Measurements from ENCODE around the gene ERBB2.
"Not testable (repeated sequence)": the region's sequence is repeated elsewhere in the genome, so short reads cannot be mapped to it uniquely, and the experiment has no call there.

Gene ERBB2

DNA sequence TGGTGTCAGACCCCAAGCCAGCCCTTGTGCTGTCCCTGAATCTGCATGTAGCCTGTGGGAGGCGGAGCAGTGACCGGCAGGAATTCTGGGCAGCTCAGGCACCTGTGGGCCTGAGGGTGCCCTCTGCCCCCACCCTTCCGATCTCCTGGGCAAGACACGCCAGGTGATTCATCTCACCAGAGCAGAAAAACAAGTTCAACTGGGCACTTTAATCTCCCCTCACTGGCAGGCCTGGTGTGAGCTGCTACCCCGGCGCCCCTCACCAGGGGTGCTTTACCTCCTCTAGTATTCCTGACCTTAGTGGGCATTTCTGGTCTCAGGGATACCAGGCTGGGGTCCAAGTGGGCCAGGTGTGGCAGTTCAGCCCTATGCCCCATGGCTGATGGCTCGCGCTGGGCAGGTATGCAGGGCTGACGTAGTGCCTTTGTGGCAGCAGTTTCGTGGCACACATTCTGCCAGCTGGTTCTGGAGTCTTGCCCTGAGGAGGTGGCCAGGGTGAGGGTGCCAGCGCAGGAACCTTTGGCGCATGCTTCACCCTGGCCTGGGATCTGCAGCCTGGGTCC, 6.0 kb downstream of the ERBB2 start:
- DNase-seq, result no peak

- DNase-seq, result no peak
These were observed 6.5 kb downstream of the ERBB2 start for GRCh38 chr17:39706383-39706782.

GRCh38 chr17:39706921-39707337, 7.1 kb downstream of the ERBB2 start:
- no peak for DNase-seq

GRCh38 chr17:39709319-39709997, 9.6 kb downstream of the ERBB2 start:
- no peak for DNase-seq

DNA sequence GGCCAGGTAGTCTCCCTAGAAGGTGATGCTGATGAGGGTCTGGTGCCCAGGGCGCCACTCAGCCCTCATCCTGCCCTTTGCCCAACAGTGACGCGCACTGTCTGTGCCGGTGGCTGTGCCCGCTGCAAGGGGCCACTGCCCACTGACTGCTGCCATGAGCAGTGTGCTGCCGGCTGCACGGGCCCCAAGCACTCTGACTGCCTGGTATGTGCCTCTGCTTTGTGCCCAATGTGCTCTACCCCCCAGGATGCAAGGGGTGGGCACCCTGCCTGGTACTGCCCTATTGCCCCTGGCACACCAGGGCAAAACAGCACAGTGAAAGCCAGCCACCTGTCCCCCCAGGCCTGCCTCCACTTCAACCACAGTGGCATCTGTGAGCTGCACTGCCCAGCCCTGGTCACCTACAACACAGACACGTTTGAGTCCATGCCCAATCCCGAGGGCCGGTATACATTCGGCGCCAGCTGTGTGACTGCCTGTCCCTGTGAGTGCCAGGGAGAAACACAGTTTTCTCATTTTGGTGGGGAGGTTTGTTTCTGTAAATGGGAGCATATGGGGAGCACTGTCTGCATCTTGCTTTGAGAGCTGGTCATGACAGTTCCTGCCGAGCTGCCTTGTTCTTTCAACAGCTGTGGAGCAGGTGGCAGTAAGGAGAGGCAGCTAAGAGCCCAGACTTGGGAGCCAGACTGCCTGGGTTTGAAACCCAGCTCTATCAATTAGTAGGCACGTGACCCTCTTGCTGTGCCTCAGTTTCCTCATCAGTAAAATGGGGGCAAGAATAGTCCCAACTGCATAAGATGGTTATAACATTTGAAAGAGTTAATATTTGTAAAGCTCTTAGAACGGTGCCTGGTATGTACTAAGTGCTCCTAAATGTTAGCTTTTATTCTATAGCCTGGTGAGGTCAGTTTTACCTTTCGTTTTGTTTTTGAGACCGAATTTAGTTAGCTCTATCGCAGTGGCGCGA, 10.4 kb downstream of the ERBB2 start:
- DNase-seq, result no peak

- not testable (repeated sequence) for DNase-seq
These were observed 11.2 kb downstream of the ERBB2 start for GRCh38 chr17:39711071-39711470.

- DNase-seq, result no peak
These were observed 12.0 kb downstream of the ERBB2 start for GRCh38 chr17:39711851-39712250.

DNA sequence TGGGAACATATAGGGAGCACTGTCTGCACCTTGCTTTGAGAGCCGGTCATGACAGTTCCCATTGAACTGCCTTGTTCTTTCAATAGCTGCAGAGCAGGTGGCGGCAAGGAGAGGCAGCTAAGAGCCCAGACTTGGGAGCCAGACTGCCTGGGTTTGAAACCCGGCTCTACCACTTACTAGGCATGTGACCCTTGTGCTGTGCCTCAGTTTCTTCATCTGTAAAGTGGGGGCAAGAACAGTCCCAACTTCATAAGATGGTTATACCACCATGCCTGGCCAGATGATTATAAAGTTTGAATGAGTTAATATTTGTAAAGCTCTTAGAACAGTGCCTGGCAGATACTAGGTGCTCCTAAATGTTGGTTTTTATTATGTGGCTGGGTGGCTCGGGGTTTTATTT, 14.4 kb downstream of the ERBB2 start:
- no peak for DNase-seq

DNA sequence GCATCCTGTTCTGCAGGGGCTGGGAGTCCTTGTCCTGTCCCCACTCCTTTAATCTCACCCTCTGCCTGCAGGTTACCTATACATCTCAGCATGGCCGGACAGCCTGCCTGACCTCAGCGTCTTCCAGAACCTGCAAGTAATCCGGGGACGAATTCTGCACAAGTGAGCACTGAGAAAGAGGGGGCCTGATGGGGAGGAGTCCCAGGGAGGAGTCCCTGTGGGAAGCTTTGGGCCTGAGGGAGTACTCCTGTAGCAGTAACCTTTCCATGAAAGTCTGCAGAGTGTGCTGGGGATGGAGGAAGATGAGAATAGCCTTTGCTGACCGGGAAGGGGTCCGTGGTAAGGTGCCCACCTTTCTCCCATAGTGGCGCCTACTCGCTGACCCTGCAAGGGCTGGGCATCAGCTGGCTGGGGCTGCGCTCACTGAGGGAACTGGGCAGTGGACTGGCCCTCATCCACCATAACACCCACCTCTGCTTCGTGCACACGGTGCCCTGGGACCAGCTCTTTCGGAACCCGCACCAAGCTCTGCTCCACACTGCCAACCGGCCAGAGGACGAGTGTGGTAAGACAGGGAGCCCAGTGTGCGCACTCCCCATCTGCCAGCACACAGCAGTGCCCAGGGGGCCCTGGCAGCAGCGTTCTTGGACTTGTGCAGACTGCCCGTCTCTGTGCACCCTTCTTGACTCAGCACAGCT, 15.7 kb downstream of the ERBB2 start:
- DNase-seq, result no peak

GRCh38 chr17:39716073-39716818, 16.4 kb downstream of the ERBB2 start:
- no peak for DNase-seq

DNA sequence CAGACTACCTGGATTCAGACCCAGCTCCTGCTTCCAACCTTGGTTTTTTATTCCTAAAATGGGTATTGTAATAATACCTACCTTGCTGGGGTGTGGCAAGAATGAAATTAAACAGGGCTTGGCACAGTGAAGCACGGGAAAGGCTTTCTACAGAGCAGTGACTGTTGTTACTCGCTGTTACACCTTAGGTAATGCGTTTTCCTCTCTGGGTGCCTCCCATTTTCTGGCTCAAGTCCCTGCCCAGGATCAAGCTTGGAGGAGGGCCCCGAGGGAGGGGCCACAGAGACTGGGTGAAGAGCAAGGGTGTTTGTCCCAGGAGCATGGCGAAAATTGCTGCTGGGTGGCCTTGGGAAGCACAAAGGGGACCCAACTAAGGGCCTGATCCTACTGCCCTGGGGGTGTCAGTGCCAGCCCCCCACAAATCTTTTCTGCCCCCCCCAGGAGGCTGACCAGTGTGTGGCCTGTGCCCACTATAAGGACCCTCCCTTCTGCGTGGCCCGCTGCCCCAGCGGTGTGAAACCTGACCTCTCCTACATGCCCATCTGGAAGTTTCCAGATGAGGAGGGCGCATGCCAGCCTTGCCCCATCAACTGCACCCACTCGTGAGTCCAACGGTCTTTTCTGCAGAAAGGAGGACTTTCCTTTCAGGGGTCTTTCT, 17.1 kb downstream of the ERBB2 start:
- no peak for DNase-seq

DNA sequence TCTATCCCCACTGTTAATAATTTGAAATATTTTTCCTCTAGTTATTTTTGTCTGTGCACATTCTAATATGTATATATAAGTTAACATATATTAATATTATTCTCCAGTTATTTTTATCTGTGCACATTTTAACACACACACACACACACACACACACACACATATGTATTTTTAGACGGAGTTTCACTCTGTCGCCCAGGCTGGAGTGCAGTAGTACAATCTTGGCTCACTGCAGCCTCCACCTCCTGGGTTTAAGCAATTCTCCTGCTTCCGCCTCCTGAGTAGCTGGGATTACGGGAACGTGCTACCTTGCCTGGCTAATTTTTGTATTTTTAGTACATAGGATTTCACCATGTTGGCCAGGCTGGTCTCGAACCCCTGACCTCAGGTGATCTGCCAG, 17.8 kb downstream of the ERBB2 start:
- DNase-seq, result no peak

DNA sequence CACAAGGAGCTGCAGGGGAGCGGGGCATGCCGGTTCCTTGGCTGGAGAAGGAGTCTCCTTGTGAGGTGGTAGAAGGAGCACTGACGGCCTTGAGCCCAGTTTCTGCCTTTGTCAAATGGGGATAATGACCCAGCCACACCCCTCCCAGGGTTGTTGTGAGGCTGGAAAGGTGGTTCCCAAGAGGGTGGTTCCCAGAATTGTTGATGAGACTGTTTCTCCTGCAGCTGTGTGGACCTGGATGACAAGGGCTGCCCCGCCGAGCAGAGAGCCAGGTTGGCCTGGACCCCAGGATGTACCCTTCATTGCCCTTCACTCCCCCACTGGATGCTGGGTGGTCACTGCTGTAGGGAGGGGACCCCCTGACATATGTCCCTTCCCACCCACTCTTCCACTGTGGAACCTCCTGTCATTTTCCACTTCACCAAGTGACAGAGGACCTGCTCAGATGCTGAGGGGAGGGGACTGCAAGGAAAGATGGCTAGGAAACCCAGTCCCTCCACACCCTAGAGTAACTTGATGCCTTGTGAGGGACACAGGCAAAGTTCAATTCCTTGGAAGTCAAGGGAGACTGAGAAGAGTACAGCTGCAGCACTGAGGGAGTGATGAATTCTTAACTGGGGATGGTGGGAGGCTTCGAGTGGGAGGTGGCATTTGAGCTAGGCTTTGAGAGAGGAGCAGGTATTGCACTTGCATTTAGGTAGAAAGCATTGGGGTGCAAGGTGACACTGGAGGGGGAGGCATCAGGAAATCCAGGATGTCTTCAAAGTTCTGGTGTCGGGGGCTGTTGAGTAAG, 19.9 kb downstream of the ERBB2 start:
- DNase-seq, result no peak

DNA sequence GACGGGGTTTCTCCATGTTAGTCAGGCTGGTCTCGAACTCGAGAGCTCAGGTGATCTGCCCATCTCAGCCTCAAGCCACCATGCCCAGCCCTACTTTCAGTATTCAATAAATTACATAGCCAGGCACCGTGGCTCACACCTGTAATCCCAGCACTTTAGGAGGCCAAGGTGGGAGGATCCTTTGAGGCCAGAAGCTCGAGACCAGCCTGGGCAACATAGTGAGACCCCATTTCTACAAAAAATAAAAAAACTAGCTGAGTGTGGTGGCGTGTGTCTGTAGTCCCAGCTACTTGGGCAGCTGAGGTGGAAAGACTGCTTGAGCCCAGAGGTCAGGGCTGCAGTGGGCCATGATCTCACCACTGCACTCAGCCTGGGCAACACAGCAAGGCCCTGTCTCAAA, 22.2 kb downstream of the ERBB2 start:
- no peak for DNase-seq

DNA sequence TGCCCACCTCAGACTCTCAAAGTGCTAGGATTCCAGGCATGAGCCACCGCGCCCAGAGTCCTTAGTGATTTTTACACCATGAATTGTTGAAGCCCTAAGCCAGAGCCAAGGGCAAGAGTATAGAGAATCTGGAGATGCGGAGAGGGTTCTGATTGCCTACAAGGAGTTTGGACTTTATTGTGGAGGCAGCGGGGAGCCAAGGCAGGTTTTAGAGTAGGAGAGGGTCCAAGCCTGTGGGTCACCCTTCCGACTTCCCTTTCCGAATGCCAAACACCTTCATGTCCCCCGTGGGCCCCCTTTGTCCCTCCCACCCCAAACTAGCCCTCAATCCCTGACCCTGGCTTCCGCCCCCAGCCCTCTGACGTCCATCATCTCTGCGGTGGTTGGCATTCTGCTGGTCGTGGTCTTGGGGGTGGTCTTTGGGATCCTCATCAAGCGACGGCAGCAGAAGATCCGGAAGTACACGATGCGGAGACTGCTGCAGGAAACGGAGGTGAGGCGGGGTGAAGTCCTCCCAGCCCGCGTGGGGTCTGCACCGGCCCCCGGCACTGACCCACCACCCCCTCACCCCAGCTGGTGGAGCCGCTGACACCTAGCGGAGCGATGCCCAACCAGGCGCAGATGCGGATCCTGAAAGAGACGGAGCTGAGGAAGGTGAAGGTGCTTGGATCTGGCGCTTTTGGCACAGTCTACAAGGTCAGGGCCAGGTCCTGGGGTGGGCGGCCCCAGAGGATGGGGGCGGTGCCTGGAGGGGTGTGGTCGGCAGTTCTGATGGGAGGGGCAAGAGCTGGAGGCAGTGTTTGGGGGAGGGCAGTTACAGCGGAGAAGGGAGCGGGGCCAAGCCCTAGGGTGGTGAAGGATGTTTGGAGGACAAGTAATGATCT, 23.3 kb downstream of the ERBB2 start:
- DNase-seq, result no peak

- no peak for DNase-seq
These were observed 24.9 kb downstream of the ERBB2 start for GRCh38 chr17:39724731-39725130.

- not testable (repeated sequence) for DNase-seq
These were observed 26.1 kb downstream of the ERBB2 start for GRCh38 chr17:39725923-39726322.

DNA sequence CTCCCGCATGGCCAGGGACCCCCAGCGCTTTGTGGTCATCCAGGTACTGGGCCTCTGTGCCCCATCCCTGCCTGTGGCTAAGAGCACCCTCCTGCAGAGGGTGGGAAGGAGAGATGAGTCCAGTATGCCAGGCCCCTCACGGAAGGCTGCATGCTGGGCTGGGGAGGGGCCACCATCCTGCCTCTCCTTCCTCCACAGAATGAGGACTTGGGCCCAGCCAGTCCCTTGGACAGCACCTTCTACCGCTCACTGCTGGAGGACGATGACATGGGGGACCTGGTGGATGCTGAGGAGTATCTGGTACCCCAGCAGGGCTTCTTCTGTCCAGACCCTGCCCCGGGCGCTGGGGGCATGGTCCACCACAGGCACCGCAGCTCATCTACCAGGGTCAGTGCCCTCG, 26.8 kb downstream of the ERBB2 start:
- no peak for DNase-seq

DNA sequence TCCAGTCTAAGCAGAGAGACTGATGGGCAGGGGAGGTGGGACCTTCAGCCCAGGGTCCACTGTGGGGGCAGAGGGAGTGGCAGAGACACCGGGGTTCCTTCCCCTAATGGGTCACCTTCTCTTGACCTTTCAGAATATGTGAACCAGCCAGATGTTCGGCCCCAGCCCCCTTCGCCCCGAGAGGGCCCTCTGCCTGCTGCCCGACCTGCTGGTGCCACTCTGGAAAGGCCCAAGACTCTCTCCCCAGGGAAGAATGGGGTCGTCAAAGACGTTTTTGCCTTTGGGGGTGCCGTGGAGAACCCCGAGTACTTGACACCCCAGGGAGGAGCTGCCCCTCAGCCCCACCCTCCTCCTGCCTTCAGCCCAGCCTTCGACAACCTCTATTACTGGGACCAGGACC, 27.7 kb downstream of the ERBB2 start:
- DNase-seq, result no peak

GRCh38 chr17:39729280-39729851, 29.5 kb downstream of the ERBB2 start:
- no peak for DNase-seq
